Lower lobe of right lung (tissue), 2 donors: Measurements from ENCODE around the gene TNIP2. TPM values are rescaled to one million over a fixed set of nuclear protein-coding genes. Genes with fewer than 3 reads are reported as not detected.
A peak's percentile ranks its signal among the peaks of the same experiment; 100 is the strongest.
"Not testable (repeated sequence)": the region's sequence is repeated elsewhere in the genome, so short reads cannot be mapped to it uniquely, and the experiment has no call there.

Source experiments
- ATAC-seq, 2 donors: fragments of 200-7000 bp; cut with Tn5 transposase; one replicate each; pipeline ENCODE4 v1.9.1; 2020 to 2022; ENCODE audit warnings: mild to moderate bottlenecking in 2 of 2, moderate library complexity in 2 of 2
- DNase-seq: peaks from one replicate; pipeline ENCODE4 v3.0.0-alpha.2; 2020
- H3K27ac ChIP-seq: fragments of 200-600 bp; one replicate; pipeline ENCODE4 v1.8.0; 2022
- H3K27me3 ChIP-seq: fragments of 200-600 bp; one replicate; pipeline ENCODE4 v1.8.0; 2022; ENCODE audit warnings: low read depth
- H3K36me3 ChIP-seq: fragments of 200-600 bp; one replicate; pipeline ENCODE4 v1.8.0; 2022; ENCODE audit warnings: mild to moderate bottlenecking
- H3K4me1 ChIP-seq: fragments of 200-600 bp; one replicate; pipeline ENCODE4 v1.8.0; 2022
- H3K4me3 ChIP-seq: fragments of 200-600 bp; one replicate; pipeline ENCODE4 v1.8.0; 2022; ENCODE audit warnings: mild to moderate bottlenecking
- H3K9me3 ChIP-seq: fragments of 200-600 bp; one replicate; pipeline ENCODE4 v1.8.0; 2022
- CTCF ChIP-seq: fragments of 200-600 bp; IDR thresholded peaks from one replicate; pipeline ENCODE4 v1.8.0; 2022; ENCODE audit warnings: antibody characterized with exemption, mild to moderate bottlenecking
- intact Hi-C: fragments of 100-400 bp; cut with DNase I; formaldehyde crosslinking; loops from one replicate; pipeline ENCODE4 v1.11.0; 2022
- total RNA-seq: library from RNA; stranded (reverse); fragmentation: NEBNext Ultra II Directional; extraction: Animal tissue kit (Norgen Biotek cat#: 25700); gene quantifications from one replicate; pipeline ENCODE4 v1.2.1, GENCODE V29; 2021
- donor health status: DM: no; HTN: yes; CAD: no; lungs with severe emphysema.

The TNIP2 gene
- total RNA-seq, 1 donor from 2014 or later, result 36.7 TPM

GRCh38 chr4:2741626-2742025, 14.5 kb downstream of the TNIP2 start:
- Histone ChIP-seq H3K9me3 (no peaks in the 10 kb centered on the region), H3K4me1 (peaks cover 11% of the 10 kb centered on the region), H3K27me3 (no peaks in the 10 kb centered on the region), H3K27ac (no peak overlapping the region), H3K36me3 (peaks cover 59% of the 10 kb centered on the region), H3K4me3 (no peak overlapping the region)
- peak; percentile 30 for DNase-seq
- intact Hi-C loops, result no loop called here
- ATAC-seq, result no peak
- TF ChIP-seq CTCF, result no peak

GRCh38 chr4:2738296-2738695, 17.8 kb downstream of the TNIP2 start:
- ATAC-seq, H3K27ac ChIP-seq, intact Hi-C loops, DNase-seq, H3K9me3 ChIP-seq, H3K4me1 ChIP-seq, H3K4me3 ChIP-seq, H3K27me3 ChIP-seq: not testable (repeated sequence)
- peaks cover 32% of the 10 kb centered on the region for H3K36me3 ChIP-seq

- no peaks in the 10 kb centered on the region for H3K4me1 ChIP-seq
- H3K4me3 ChIP-seq, result no peak overlapping the region
- intact Hi-C loops, result no loop called here
- peaks cover 30% of the 10 kb centered on the region for H3K36me3 ChIP-seq
- TF ChIP-seq CTCF, result no peak
- H3K27me3 ChIP-seq, result no peaks in the 10 kb centered on the region
- ATAC-seq (no peak), DNase-seq (no peak)
- peaks cover 6% of the 10 kb centered on the region for H3K9me3 ChIP-seq
- H3K27ac ChIP-seq, result no peak overlapping the region
Measured at GRCh38 chr4:2735869-2736268, 20.3 kb downstream of the TNIP2 start.

GRCh38 chr4:2734612-2735011, 21.5 kb downstream of the TNIP2 start:
- Histone ChIP-seq H3K4me1 (no peaks in the 10 kb centered on the region), H3K4me3 (no peak overlapping the region), H3K36me3 (peaks cover 31% of the 10 kb centered on the region), H3K27me3 (no peaks in the 10 kb centered on the region), H3K27ac (no peak overlapping the region), H3K9me3 (peaks cover 6% of the 10 kb centered on the region)
- ATAC-seq, result no peak
- no peak for DNase-seq
- intact Hi-C loops, result no loop called here
- no peak for TF ChIP-seq CTCF

- Histone ChIP-seq H3K4me1 (no peaks in the 10 kb centered on the region), H3K27me3 (no peaks in the 10 kb centered on the region), H3K27ac (no peak overlapping the region), H3K36me3 (peaks cover 37% of the 10 kb centered on the region), H3K9me3 (peaks cover 6% of the 10 kb centered on the region), H3K4me3 (no peak overlapping the region)
- ATAC-seq, result peak; percentile 6 to 22
- no peak for DNase-seq
- intact Hi-C loops, result no loop called here
- TF ChIP-seq CTCF, result no peak
Measured at GRCh38 chr4:2733844-2734574, 22.1 kb downstream of the TNIP2 start.

GRCh38 chr4:2733001-2733843, 22.9 kb downstream of the TNIP2 start:
- no peak for DNase-seq
- H3K27ac ChIP-seq, result no peak overlapping the region
- H3K36me3 ChIP-seq, result peaks cover 39% of the 10 kb centered on the region
- intact Hi-C loops, result no loop called here
- no peak for TF ChIP-seq CTCF
- H3K4me1 ChIP-seq, result no peaks in the 10 kb centered on the region
- no peak overlapping the region for H3K4me3 ChIP-seq
- H3K27me3 ChIP-seq, result no peaks in the 10 kb centered on the region
- peaks cover 6% of the 10 kb centered on the region for H3K9me3 ChIP-seq
- ATAC-seq, result peak; percentile 35 to 43
